PC-9 (cell line): ENCODE data around the gene DPY30. TPM values are rescaled to one million over a fixed set of nuclear protein-coding genes. Genes with fewer than 3 reads are reported as not detected.

Experiments
- Bru-seq: library from RNA; stranded (reverse); fragments of 400-500 nt; gene quantifications from one replicate; lab custom pipeline; 2021; lab: Mats Ljungman, UMichigan
- BruChase-seq, 2 experiments: library from RNA; stranded (reverse); fragments of 400-500 nt; gene quantifications; one replicate each; lab custom pipeline; 2021; lab: Mats Ljungman, UMichigan
- BruUV-seq: library from RNA; stranded (reverse); fragments of 400-500 nt; replicated peaks from 2 replicates; lab custom pipeline; 2021; lab: Mats Ljungman, UMichigan
- CTCF ChIA-PET: fragments of 300-600 bp; sonication (Branson Sonifier 250); formaldehyde crosslinking; loops from one replicate; lab custom pipeline; 2022; ENCODE audit warnings: antibody characterized with exemption; lab: Charles Lee
- POLR2A ChIA-PET: fragments of 300-600 bp; sonication (Branson Sonifier 250); formaldehyde crosslinking; loops from one replicate; lab custom pipeline; 2022; ENCODE audit warnings: antibody characterized with exemption; ENCODE audit not compliant: unreplicated experiment; lab: Charles Lee
- DNase-seq, 2 experiments: peaks; one replicate each; pipeline versions ENCODE4 v3.0.0 to v3.0.0-alpha.2; 2015 to 2022; ENCODE audit warnings: mixed read lengths in 1 of 2
- H2AFZ ChIP-seq: fragments of 200-600 bp; sonication (generic); 2 replicates; pipeline ENCODE4 v1.8.1; 2017; ENCODE audit warnings: antibody characterized with exemption
- H3F3A ChIP-seq: fragments of 200-600 bp; sonication (generic); 2 replicates; pipeline ENCODE4 v1.8.1; 2017; ENCODE audit warnings: antibody characterized with exemption, mild to moderate bottlenecking, low read depth; ENCODE audit not compliant: insufficient read depth
- H3K27ac ChIP-seq: fragments of 200-600 bp; sonication (generic); 2 replicates; pipeline ENCODE4 v1.6.1; 2016; ENCODE audit warnings: mixed run types
- H3K27me3 ChIP-seq: fragments of 200-600 bp; sonication (generic); 2 replicates; pipeline ENCODE4 v1.6.1; 2016; ENCODE audit warnings: low read depth, mixed run types; ENCODE audit not compliant: insufficient read depth
- H3K36me3 ChIP-seq: fragments of 200-600 bp; sonication (generic); 2 replicates; pipeline ENCODE4 v1.6.1; 2016; ENCODE audit warnings: low read depth, mixed run types
- H3K4me1 ChIP-seq: fragments of 200-600 bp; sonication (generic); replicated peaks from 2 replicates; pipeline ENCODE4 v1.6.1; 2016; ENCODE audit warnings: mixed run types; ENCODE audit not compliant: insufficient read depth
- H3K4me2 ChIP-seq: fragments of 200-600 bp; sonication (generic); 2 replicates; pipeline ENCODE4 v1.6.1; 2017; ENCODE audit warnings: mixed run types
- H3K4me3 ChIP-seq: fragments of 200-600 bp; sonication (generic); 2 replicates; pipeline ENCODE4 v1.6.1; 2016; ENCODE audit warnings: mixed run types
- H3K79me2 ChIP-seq: fragments of 200-600 bp; sonication (generic); 2 replicates; pipeline ENCODE4 v1.6.1; 2017; ENCODE audit warnings: low read depth, mixed run types
- H3K9me2 ChIP-seq: fragments of 200-600 bp; sonication (generic); 2 replicates; pipeline ENCODE4 v1.8.1; 2017; ENCODE audit warnings: mild to moderate bottlenecking; ENCODE audit not compliant: insufficient read depth
- H3K9me3 ChIP-seq: fragments of 200-600 bp; sonication (generic); 2 replicates; pipeline ENCODE4 v1.8.1; 2016; ENCODE audit warnings: low read depth; ENCODE audit not compliant: insufficient read depth
- H4K20me1 ChIP-seq: fragments of 200-600 bp; sonication (generic); 2 replicates; pipeline ENCODE4 v1.8.1; 2017; ENCODE audit not compliant: insufficient read depth
- CTCF ChIP-seq: fragments of 200-600 bp; sonication (generic); conservative IDR thresholded peaks from 2 replicates; pipeline ENCODE4 v1.6.1; 2017; ENCODE audit warnings: mixed run types, antibody characterized with exemption, mild to moderate bottlenecking, moderate library complexity
- EZH2 ChIP-seq: fragments of 200-600 bp; sonication (generic); IDR thresholded peaks from 2 replicates; pipeline ENCODE4 v1.8.0; 2017; ENCODE audit warnings: antibody characterized with exemption, low read depth
- intact Hi-C: fragments of 100-400 bp; cut with micrococcal nuclease; formaldehyde crosslinking; loops from one replicate; pipeline ENCODE4 v1.10.0; 2022; ENCODE audit not compliant: unreplicated experiment
- long read RNA-seq: library from polyadenylated mRNA; stranded (forward); transcript quantifications from one replicate; pipeline ENCODE4 v2.0.0, GENCODE V29; 2022
- total RNA-seq: library from RNA; stranded (reverse); gene quantifications from 2 replicates; pipeline ENCODE4 v1.2.3, GENCODE V29; 2021

DPY30 gene
- total RNA-seq (89.6 and 109 TPM in 2 replicates), Bru-seq, nascent RNA (percentile 79 among the genes with signal in this experiment), BruChase-seq, experiment 1, labeled RNA remaining after a 2-hour chase (percentile 76 among the genes with signal in this experiment), BruChase-seq, experiment 2, labeled RNA remaining after a 6-hour chase (percentile 81 among the genes with signal in this experiment)
- long read RNA-seq, transcript DPY30-202 (5 exons, 708 nt): major isoform, 110 of 144 reads
- long read RNA-seq, transcript DPY30-201 (5 exons, 631 nt): minor isoform, 12 of 144 reads
- long read RNA-seq, partial matches to known transcripts: 11 of 144 reads
- long read RNA-seq, other reads (novel, unspliced or antisense): 9 of 144 reads

GRCh38 chr2:32039447-32040219 is at the start of gene DPY30:
Gene DPY30 (minus strand): TSS chr2:32039805. CDS start chr2:32039456, 349 bp downstream.
- BruUV-seq: TSS peak; percentile 99

GRCh38 chr2:32074134-32074506 is 34.5 kb upstream of the DPY30 start:
- Histone ChIP-seq H3K27ac (no peak overlapping the region), H3K4me1 (no peaks in the 10 kb centered on the region), H3K27me3 (no peaks in the 10 kb centered on the region), H3K79me2 (no peaks in the 10 kb centered on the region; the same call in 1 of the 2 replicates), H3K9me3 (no peaks in the 10 kb centered on the region), H4K20me1 (peaks cover 3% of the 10 kb centered on the region; the same call in 1 of the 2 replicates), H3F3A (no peaks in the 10 kb centered on the region), H3K9me2 (no peaks in the 10 kb centered on the region), H3K36me3 (no peaks in the 10 kb centered on the region), H3K4me3 (no peak overlapping the region), H3K4me2 (no peak overlapping the region), H2AFZ (no peak overlapping the region)
- POLR2A ChIA-PET: no interaction called here
- intact Hi-C loops: no loop called here
- BruUV-seq: no TSS peak
- no peak for DNase-seq
- no peak for TF ChIP-seq CTCF
- TF ChIP-seq EZH2: no peak
- CTCF ChIA-PET: no interaction called here

More at GRCh38 chr2:32039447-32040219, at the start of gene DPY30:
- DNase-seq: peak; percentile 88 to 90
- H4K20me1 ChIP-seq: no peaks in the 10 kb centered on the region
- H3K4me1 ChIP-seq: no peaks in the 10 kb centered on the region; the same call in none of the 2 replicates
- intact Hi-C loops: loop anchor here (1.0 to 10.0 kb wide), 4 partner anchors 24 to 125 kb away; partner anchors contain the start of genes MEMO1, SLC30A6 and SPAST
- ChIA-PET CTCF (interaction anchor here (0.5 to 1.0 kb wide), 4 partner anchors 42 to 1874 kb away, joined by 3 to 8 read pairs (median 4); no protein-coding TSS in a partner anchor), POLR2A (interaction anchor here (0.5 to 1.2 kb wide), 14 partner anchors 10 to 1205 kb away, joined by 3 to 11 read pairs (median 3); partner anchors contain the start of genes SLC30A6 and XDH)
- peak within 1 kb of the TSS; percentile 83 for H2AFZ ChIP-seq
- H3K36me3 ChIP-seq: 0 out of 2 replicates have a peak, but pooled peaks cover 1% of the 10 kb centered on the region
- peak within 1 kb of the TSS; percentile 70 for H3K4me3 ChIP-seq
- H3K9me3 ChIP-seq: no peaks in the 10 kb centered on the region
- H3K4me2 ChIP-seq: peak within 1 kb of the TSS; percentile 86
- peak within 1 kb of the TSS; percentile 70 for H3K27ac ChIP-seq
- no peaks in the 10 kb centered on the region for H3K27me3 ChIP-seq
- H3K9me2 ChIP-seq: no peaks in the 10 kb centered on the region
- peaks cover 33% of the 10 kb centered on the region for H3K79me2 ChIP-seq
- TF ChIP-seq EZH2: no peak
- TF ChIP-seq CTCF: no peak
- peaks cover 42% of the 10 kb centered on the region for H3F3A ChIP-seq

GRCh38 chr2:32067549-32067948 is 27.9 kb upstream of the DPY30 start:
- Histone ChIP-seq H3K9me2 (no peaks in the 10 kb centered on the region), H3K4me3 (no peak overlapping the region), H3K4me2 (no peak overlapping the region), H3K27me3 (no peaks in the 10 kb centered on the region), H3F3A (peaks cover 6% of the 10 kb centered on the region; the same call in 1 of the 2 replicates), H3K27ac (no peak overlapping the region), H3K36me3 (no peaks in the 10 kb centered on the region), H3K79me2 (peaks cover 22% of the 10 kb centered on the region), H3K4me1 (peaks cover 14% of the 10 kb centered on the region), H4K20me1 (peaks cover 3% of the 10 kb centered on the region), H2AFZ (no peak overlapping the region), H3K9me3 (no peaks in the 10 kb centered on the region)
- ChIA-PET POLR2A (interaction anchor here (0.6 kb wide), 1 partner anchor 1910 kb away, joined by 4 read pairs; no protein-coding TSS in a partner anchor), CTCF (interaction anchor here (0.6 kb wide), 1 partner anchor 32 kb away, joined by 5 read pairs; no protein-coding TSS in a partner anchor)
- DNase-seq: no peak
- no peak for TF ChIP-seq EZH2
- no peak for TF ChIP-seq CTCF
- no TSS peak for BruUV-seq
- intact Hi-C loops: no loop called here
